ENCODE results near the gene FAM186B.

Gene FAM186B

DNA sequence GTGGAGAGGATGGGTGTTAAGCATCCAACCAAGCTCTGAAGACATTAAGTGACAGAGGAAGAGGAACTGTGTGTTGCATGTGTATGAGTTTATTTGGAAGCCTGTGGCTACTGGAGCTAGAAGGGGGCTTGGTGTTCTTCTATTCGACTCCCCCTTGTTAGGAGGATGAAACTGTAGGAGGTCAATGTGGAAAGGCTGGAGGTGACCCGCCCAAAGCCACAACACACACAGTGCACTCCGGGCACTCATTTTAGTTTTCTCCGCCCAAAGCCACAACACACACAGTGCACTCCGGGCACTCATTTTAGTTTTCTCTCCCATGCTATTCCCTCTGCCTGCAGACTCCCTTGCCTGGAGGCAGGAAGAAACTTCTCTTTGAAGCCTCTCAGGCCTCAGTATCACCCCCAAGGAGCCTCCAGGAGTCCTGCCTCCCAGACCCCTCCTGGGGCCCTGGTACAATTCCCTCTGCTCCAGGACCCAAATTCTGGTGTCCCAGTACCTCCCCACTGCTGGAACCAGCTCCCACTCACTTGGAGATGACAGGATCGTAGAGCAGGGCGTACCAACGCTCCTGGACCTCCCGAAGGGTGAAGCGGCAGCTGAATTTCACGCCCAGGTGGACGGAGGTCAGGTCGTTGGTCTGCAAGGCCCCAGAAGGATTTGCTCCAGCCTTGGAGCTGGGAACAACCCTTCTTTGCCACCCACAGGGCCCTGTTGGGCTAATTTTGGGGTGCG lies 41.3 kb downstream of the FAM186B start:
- DNase-seq: no peak
- TF ChIP-seq, protein P1, sequence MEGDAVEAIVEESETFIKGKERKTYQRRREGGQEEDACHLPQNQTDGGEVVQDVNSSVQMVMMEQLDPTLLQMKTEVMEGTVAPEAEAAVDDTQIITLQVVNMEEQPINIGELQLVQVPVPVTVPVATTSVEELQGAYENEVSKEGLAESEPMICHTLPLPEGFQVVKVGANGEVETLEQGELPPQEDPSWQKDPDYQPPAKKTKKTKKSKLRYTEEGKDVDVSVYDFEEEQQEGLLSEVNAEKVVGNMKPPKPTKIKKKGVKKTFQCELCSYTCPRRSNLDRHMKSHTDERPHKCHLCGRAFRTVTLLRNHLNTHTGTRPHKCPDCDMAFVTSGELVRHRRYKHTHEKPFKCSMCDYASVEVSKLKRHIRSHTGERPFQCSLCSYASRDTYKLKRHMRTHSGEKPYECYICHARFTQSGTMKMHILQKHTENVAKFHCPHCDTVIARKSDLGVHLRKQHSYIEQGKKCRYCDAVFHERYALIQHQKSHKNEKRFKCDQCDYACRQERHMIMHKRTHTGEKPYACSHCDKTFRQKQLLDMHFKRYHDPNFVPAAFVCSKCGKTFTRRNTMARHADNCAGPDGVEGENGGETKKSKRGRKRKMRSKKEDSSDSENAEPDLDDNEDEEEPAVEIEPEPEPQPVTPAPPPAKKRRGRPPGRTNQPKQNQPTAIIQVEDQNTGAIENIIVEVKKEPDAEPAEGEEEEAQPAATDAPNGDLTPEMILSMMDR (IDR thresholded peaks at IDR 0.05; ENCODE audit: low read depth, low read length): no peak
- H3K4me1 ChIP-seq: no peaks in the 10 kb centered on the region

DNA sequence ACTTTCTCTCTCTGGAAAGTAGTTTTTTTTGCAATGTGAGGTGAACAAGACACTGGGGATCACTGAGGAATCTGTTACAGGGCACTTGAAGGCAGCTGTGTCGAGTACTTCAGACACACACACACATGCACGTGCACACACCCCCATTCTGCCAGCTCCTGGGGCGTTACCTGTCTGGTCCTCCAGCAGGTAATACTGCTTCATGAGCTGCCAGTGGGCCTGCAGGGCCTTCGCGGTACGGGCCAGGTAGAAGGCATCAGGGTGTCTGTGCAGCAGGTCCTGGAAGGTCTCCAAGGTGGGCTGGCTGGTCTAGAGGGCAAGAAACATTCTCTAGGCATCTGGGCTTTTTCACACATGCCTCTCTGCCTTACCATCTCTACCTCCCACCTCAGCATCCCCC lies 42.6 kb downstream of the FAM186B start:
- TF ChIP-seq, protein P1 (IDR thresholded peaks at IDR 0.05; ENCODE audit: low read depth, low read length): no peak
- DNase-seq: no peak
- Histone ChIP-seq H3K36me3 (peaks cover 71% of the 10 kb centered on the region), H3K27me3 (no peaks in the 10 kb centered on the region), H3K9me3 (no peaks in the 10 kb centered on the region), H3K4me3 (ENCODE audit: low read depth, low read length) (no peak overlapping the region), H3K4me1 (no peaks in the 10 kb centered on the region)

More for the DNA sequence above, 41.3 kb downstream of the FAM186B start:
- H3K9me3 ChIP-seq: no peaks in the 10 kb centered on the region
- no peak overlapping the region for H3K4me3 ChIP-seq (ENCODE audit: low read depth, low read length)
- peaks cover 65% of the 10 kb centered on the region for H3K36me3 ChIP-seq
- H3K27me3 ChIP-seq: no peaks in the 10 kb centered on the region

DNA sequence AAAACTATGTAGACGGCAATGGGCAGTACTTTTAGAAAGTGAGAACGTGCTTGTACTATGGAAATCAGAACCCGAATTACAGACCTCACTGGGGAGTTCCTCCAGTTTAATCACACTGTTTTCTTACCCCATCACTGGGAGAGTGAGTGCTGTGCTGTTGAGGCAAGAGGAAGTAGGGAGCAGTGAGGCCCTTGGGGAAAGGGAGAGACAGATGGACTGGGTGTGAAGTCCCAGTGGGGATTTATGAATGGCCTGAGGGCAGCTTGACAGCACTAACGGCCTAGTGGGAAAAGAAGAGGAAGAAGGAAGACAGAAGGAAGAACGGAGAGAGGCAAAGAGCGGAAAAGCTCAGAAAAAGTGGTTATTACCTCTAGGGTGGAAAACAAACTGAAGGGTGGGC lies 43.2 kb downstream of the FAM186B start:
- peaks cover 76% of the 10 kb centered on the region for H3K36me3 ChIP-seq
- no peaks in the 10 kb centered on the region for H3K9me3 ChIP-seq
- no peak overlapping the region for H3K4me3 ChIP-seq (ENCODE audit: low read depth, low read length)
- DNase-seq: no peak
- H3K4me1 ChIP-seq: no peaks in the 10 kb centered on the region
- TF ChIP-seq, protein P1 (IDR thresholded peaks at IDR 0.05; ENCODE audit: low read depth, low read length): no peak
- H3K27me3 ChIP-seq: no peaks in the 10 kb centered on the region

DNA sequence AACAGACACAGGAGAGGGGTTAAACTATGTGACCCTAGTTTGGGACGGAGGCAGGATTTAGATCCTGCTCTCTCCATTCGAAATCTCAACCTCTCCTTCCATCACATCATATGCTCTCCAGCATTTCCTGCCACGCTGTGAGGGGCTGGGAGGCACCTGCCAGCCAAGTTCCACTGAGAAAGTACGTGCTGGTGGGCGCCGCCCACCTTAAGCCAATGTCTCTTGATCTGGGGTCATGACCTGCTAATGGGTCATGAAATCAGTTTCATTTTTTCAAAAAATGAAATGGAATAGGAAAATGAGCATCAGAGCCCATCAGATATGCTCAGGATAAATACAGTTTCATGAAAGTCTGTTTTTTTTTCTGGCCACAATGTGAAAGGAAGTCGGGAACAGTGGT lies 44.7 kb downstream of the FAM186B start:
- no peak for DNase-seq
- H3K9me3 ChIP-seq: no peaks in the 10 kb centered on the region
- no peak overlapping the region for H3K4me3 ChIP-seq (ENCODE audit: low read depth, low read length)
- TF ChIP-seq, protein P1 (IDR thresholded peaks at IDR 0.05; ENCODE audit: low read depth, low read length): no peak
- H3K36me3 ChIP-seq: peaks cover 74% of the 10 kb centered on the region
- H3K4me1 ChIP-seq: no peaks in the 10 kb centered on the region
- no peaks in the 10 kb centered on the region for H3K27me3 ChIP-seq

DNA sequence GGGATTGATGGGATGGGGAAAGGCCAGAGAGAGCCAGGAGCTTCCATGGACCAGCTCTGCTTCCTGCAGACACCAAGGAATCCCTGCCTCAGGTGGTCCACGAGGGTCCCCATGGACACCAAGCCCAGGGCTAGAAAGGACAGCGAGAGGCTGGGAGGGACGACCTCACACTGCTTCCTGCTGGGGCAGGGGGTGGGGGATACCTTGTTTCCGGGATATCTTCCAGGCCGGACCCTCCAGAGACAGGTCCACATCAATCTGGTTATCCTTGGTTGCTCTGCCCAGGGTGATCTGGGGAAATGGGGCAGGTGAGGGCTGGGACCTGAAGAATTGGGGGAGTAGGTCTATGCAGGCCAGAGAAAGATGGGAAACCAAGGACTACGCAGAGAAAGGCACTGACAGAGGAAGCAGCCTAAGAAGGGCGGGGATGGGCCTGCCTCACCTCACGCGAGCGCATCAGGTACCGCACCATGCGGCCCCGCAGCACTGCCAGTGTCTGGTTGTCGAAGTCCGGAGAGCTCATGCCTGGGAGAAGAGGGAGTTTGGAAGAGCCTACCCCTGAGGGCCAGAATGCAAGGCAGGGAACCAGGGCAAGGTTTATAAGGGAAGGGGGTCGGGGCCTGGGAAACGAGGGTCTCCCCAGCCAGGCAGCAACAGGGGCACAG lies 46.3 kb downstream of the FAM186B start:
- H3K27me3 ChIP-seq: no peaks in the 10 kb centered on the region
- TF ChIP-seq, protein P1 (IDR thresholded peaks at IDR 0.05; ENCODE audit: low read depth, low read length): no peak
- H3K9me3 ChIP-seq: no peaks in the 10 kb centered on the region
- H3K4me3 ChIP-seq (ENCODE audit: low read depth, low read length): no peak overlapping the region
- DNase-seq: no peak
- no peaks in the 10 kb centered on the region for H3K4me1 ChIP-seq
- H3K36me3 ChIP-seq: peaks cover 58% of the 10 kb centered on the region

DNA sequence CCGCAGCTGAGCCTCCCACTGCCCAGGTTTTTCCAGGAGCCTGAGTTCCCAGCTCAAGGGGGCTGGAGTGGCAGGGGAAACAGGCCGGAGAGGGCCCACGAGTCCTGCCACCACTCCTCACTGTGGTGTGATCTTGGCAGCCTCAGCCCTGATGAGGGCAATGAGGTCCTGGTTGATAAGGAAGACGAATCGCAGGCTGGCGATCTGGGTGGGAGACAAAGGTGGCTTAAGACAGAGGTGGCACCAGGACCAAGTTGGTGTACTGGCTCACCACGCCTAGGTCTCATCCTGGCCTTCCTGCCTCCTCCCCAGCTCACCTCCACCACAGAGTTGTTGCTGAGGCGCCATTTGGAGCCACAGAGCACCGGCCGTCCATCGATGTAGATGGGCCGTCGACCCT lies 46.9 kb downstream of the FAM186B start:
- peaks cover 52% of the 10 kb centered on the region for H3K36me3 ChIP-seq
- no peak for DNase-seq

More for the DNA sequence above, 46.9 kb downstream of the FAM186B start:
- TF ChIP-seq, protein P1 (IDR thresholded peaks at IDR 0.05; ENCODE audit: low read depth, low read length): no peak
- no peaks in the 10 kb centered on the region for H3K4me1 ChIP-seq
- H3K4me3 ChIP-seq (ENCODE audit: low read depth, low read length): no peak overlapping the region
- no peaks in the 10 kb centered on the region for H3K27me3 ChIP-seq
- H3K9me3 ChIP-seq: no peaks in the 10 kb centered on the region

Measured in BE2C (cell line).